Stimulated activated naive CD8-positive, alpha-beta T cell treated with anti-CD3 and anti-CD28 coated beads, Interleukin-15, amount 100 ng/mL, for 72 hours (primary cell): ENCODE measurements around the gene BMP10.
A peak's percentile ranks its signal among the peaks of the same experiment; 100 is the strongest.

Experiments
- ATAC-seq: fragments of 150-1000 bp; cut with Tn5 transposase; 2 replicates; pipeline ENCODE4 v1.10.0; 2021; ENCODE audit warnings: mild to moderate bottlenecking, moderate library complexity
- DNase-seq, 2 donors: peaks; one replicate each; pipeline ENCODE4 v3.0.0; 2021 to 2022
- H3K27ac Mint-ChIP-seq, 2 donors: one replicate each; pipeline ENCODE4 v1.8.0; 2022; ENCODE audit warnings: mild to moderate bottlenecking in 2 of 2, mixed read lengths in 2 of 2, moderate library complexity in 2 of 2
- H3K27me3 Mint-ChIP-seq: one replicate; pipeline ENCODE4 v1.8.0; 2022; ENCODE audit warnings: mixed read lengths
- H3K4me1 Mint-ChIP-seq: one replicate; pipeline ENCODE4 v1.8.0; 2022; ENCODE audit warnings: mild to moderate bottlenecking, mixed read lengths
- H3K4me3 Mint-ChIP-seq, 2 donors: one replicate each; pipeline ENCODE4 v1.8.0; 2022; ENCODE audit warnings: mild to moderate bottlenecking in 2 of 2, mixed read lengths in 2 of 2, moderate library complexity in 1 of 2
- H3K9me3 Mint-ChIP-seq, 2 donors: one replicate each; pipeline ENCODE4 v1.8.0; 2022; ENCODE audit warnings: mixed read lengths in 2 of 2

Gene BMP10

DNA sequence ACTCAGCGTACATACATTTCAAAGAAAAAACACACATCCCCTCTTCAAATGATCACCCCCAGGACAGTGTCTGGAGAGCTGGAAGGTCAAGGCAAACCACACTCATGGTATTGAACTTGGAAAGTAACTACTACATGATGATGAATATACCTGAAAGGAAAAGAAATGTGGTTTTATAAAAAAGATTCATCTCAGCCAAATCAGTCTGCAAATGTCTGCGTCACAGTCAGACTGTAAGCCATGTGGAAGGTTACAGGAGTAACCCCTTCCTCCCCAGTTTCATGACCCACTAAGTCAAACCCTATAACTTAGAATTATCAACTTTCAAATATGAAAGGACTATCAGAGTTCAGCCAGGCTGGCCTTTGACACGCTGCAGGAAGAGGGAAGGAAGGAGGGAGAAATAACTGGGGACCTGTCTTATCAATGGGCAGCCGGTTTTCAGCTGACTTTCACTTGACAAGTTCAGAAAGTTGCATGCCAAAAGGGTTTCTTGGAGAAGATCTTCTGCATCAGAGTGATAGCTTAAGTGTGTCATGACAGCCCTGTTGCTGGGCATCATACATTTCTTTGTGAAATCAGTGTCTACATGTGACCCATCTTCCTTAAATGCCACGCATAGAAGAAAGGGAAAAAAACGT is 7.0 kb upstream of the BMP10 start:
- no peaks in the 10 kb centered on the region for H3K4me1 Mint-ChIP-seq
- no peaks in the 10 kb centered on the region for H3K9me3 Mint-ChIP-seq
- no peak for DNase-seq
- ATAC-seq = no peak
- peaks cover 12% of the 10 kb centered on the region for H3K27me3 Mint-ChIP-seq
- H3K27ac Mint-ChIP-seq = no peak overlapping the region
- no peak overlapping the region for H3K4me3 Mint-ChIP-seq

- no peak overlapping the region for H3K27ac Mint-ChIP-seq
- peaks cover 12% of the 10 kb centered on the region for H3K27me3 Mint-ChIP-seq
- H3K4me1 Mint-ChIP-seq = no peaks in the 10 kb centered on the region
- DNase-seq = no peak
- no peak overlapping the region for H3K4me3 Mint-ChIP-seq
- no peaks in the 10 kb centered on the region for H3K9me3 Mint-ChIP-seq
- ATAC-seq = no peak
Observed at GRCh38 chr2:68877079-68877772, 6.0 kb upstream of the BMP10 start.

DNA sequence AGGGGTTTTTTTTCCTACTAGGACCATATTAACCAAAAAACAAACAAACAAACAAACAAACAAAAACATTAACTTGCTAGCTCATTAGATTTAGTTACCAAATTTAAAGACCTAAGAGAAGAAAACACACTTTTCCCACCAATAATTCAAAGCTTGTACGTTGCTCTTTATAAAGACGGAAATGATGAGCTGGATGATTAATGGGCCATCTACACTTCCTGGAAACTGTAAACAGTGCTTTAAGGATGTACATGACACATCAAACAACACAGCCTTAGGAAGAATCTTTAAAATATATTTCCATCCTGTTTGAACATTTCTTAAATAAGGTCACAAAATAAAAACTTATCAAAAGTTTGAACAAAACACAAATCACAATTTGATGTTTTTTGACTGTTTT is 982 bp downstream of the BMP10 start:
- Mint-ChIP-seq H3K4me3 (no peak overlapping the region), H3K4me1 (no peaks in the 10 kb centered on the region), H3K9me3 (no peaks in the 10 kb centered on the region), H3K27ac (no peak overlapping the region), H3K27me3 (no peaks in the 10 kb centered on the region)
- ATAC-seq = no peak
- DNase-seq = no peak

DNA sequence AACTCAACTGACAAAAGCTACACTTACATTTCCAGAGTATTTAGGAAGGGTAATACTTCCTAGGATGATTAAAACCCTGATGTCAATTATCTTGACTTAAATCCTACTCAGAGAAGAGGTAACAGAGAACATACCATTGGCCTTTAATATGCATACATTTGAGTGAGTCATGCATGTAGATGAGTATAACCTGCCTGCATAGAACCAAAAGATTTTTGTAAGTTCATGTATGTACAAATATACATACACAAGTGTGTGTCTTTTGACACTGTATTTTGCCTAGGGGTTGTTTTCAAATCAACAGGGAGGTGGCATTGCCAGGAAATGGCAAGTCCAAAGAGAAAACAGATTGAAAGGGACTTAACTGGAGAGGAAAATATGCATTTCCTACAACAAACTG is 6.1 kb downstream of the BMP10 start:
- no peaks in the 10 kb centered on the region for H3K4me1 Mint-ChIP-seq
- no peak for ATAC-seq
- DNase-seq = no peak
- no peak overlapping the region for H3K4me3 Mint-ChIP-seq
- no peaks in the 10 kb centered on the region for H3K27me3 Mint-ChIP-seq
- no peak overlapping the region for H3K27ac Mint-ChIP-seq
- no peaks in the 10 kb centered on the region for H3K9me3 Mint-ChIP-seq

DNA sequence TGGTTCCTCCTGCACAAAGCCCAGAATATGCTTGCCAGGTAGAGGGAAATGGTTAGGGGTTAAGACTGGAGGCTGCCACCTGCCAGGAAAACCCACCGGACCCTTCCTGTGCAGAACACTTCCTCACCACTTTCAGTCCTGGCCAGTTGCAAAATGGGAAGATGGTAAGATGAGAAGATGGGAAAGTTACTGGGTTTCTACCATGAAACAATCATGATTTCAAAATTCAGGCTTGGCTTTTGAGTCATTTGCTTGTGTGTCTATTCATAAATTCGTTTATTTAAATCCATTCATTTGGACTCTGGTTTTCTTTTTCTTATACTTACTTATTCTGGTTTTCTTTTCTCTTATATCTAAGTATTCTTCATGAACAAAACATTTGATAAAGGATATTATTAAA is 7.2 kb downstream of the BMP10 start:
- Mint-ChIP-seq H3K4me1 (no peaks in the 10 kb centered on the region), H3K27ac (no peak overlapping the region), H3K27me3 (no peaks in the 10 kb centered on the region), H3K4me3 (no peak overlapping the region), H3K9me3 (no peaks in the 10 kb centered on the region)
- DNase-seq (no peak), ATAC-seq (no peak)

DNA sequence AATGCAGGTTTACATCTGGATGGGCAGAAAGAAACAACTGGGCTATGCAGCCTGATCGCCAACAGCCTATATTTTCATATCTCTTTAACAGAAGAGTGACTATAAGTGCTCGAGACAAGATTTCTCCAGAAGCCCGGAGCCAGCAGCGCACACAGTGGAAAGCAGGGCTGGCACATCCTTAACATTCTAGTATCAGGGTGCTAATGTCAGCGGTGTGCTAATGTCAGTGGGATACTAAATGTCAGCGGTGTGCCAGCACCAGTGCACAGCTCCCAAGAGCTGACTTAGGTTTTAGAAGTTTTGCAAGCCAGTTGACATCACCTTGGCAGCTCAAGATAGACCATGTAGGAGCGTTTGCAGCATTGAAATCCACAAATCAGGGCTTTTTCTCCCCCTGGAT is 8.3 kb downstream of the BMP10 start:
- no peaks in the 10 kb centered on the region for H3K27me3 Mint-ChIP-seq
- H3K4me1 Mint-ChIP-seq = peaks cover 4% of the 10 kb centered on the region
- H3K27ac Mint-ChIP-seq = no peak overlapping the region
- no peak overlapping the region for H3K4me3 Mint-ChIP-seq
- no peak for ATAC-seq
- no peak for DNase-seq
- H3K9me3 Mint-ChIP-seq = no peaks in the 10 kb centered on the region

DNA sequence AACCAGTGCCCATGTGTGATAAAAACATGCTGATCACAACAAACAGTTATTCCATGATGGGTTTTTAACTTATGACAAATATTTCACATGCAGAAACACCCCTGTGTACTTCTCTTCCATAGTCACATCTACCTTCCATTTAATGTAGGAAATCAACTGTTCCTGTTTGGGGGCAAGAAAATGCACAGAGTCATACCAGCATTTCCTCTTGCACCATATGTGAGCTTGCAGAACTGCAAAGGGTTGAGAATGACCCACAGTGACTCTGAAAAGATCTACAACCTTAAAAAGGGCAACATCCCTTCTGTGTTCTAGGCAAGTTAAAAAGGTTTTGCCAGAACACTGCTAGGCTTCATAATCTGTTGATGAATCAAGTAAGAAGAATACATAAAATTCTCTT is 9.9 kb downstream of the BMP10 start:
- H3K4me3 Mint-ChIP-seq = no peak overlapping the region
- DNase-seq (no peak), ATAC-seq (no peak)

DNA sequence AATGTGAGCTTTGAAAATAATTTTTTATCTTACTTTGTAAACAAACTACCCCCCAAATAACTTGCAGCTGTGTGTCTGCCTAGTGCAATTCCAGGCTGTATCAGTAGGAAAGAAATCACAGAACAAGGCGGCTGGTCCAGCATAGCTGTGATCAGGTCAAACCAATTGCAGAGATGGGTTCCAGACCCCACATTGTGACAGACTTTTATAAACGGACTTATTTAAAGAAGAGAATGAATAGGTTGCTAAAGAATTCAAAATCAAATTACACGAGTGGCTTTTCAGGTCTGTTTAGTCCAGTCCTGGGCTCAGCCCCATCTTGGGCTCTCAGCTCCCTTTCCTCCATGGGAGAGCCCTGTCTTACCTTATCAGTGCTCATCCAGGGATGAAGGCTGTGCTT is 11.1 kb downstream of the BMP10 start:
- no peak for ATAC-seq
- Mint-ChIP-seq H3K4me1 (peaks cover 10% of the 10 kb centered on the region), H3K9me3 (no peaks in the 10 kb centered on the region), H3K27me3 (peaks cover 2% of the 10 kb centered on the region), H3K27ac (no peak overlapping the region), H3K4me3 (no peak overlapping the region)
- no peak for DNase-seq

More for the DNA sequence above, 9.9 kb downstream of the BMP10 start:
- Mint-ChIP-seq H3K27me3 (no peaks in the 10 kb centered on the region), H3K9me3 (no peaks in the 10 kb centered on the region), H3K27ac (no peak overlapping the region), H3K4me1 (peaks cover 10% of the 10 kb centered on the region)

- H3K27me3 Mint-ChIP-seq = peaks cover 8% of the 10 kb centered on the region
- H3K27ac Mint-ChIP-seq = peak overlapping the region in 1 of 2 donors; percentile 0
- no peaks in the 10 kb centered on the region for H3K9me3 Mint-ChIP-seq
- DNase-seq (no peak), ATAC-seq (peak; percentile 65)
- H3K4me1 Mint-ChIP-seq = peaks cover 10% of the 10 kb centered on the region
- H3K4me3 Mint-ChIP-seq = no peak overlapping the region
Observed at GRCh38 chr2:68857855-68858456, 13.2 kb downstream of the BMP10 start.

DNA sequence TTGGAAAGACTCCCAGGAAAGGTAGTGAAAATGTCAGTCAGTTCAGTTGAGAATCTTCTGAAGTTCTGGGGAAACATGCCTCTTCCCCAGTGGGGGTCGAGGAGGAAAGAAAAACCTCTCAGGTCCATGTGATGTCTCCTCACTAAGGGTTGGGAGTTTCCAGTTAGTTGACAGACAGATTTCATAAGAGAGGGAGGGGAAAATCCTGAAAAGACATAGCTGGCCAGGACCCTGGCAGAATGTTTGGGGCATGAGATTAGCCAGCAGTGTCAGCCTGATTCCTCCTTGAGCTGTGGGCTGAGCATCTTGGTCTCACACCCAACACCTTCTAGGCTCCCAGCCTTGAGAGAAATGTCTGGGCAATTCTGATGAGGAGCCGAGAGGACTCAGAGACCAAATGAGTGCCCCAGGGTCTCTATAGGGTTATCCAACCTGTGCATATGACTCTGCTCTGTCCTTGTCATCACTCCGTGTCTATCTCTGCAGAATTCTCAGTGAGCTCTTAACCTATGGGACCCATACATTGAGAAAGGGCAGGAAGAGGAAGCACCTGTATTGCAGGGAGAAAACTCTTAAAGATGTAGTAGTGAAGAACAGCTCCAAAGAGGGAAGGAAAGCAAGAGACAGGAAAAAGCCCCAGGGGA is 13.9 kb downstream of the BMP10 start:
- no peak overlapping the region for H3K4me3 Mint-ChIP-seq
- H3K27ac Mint-ChIP-seq = peak overlapping the region in 1 of 2 donors; percentile 0
- ATAC-seq (no peak), DNase-seq (no peak)
- H3K9me3 Mint-ChIP-seq = no peaks in the 10 kb centered on the region
- H3K4me1 Mint-ChIP-seq = peaks cover 10% of the 10 kb centered on the region
- peaks cover 8% of the 10 kb centered on the region for H3K27me3 Mint-ChIP-seq

DNA sequence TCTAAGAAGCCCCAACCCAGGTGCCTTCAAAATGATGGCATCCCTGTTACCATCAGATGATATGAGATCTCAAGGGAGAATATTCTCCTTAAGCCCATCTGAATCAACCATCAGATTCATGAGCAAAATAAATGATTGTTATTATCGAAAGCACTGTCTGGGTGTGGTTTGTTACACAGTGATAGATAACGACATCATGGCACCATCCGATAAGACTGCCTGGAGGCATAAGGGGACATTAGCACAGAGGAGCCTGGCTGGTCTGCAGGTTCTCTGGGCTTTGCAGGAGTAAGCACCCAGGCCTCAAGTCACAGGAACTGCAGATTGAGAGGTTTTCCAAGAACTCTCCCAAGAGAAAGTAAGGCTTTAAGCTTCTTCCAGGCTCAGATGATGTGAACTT is 15.6 kb downstream of the BMP10 start:
- H3K9me3 Mint-ChIP-seq = no peaks in the 10 kb centered on the region
- peaks cover 8% of the 10 kb centered on the region for H3K27me3 Mint-ChIP-seq
- H3K27ac Mint-ChIP-seq = no peak overlapping the region
- H3K4me3 Mint-ChIP-seq = no peak overlapping the region
- ATAC-seq = no peak
- peaks cover 10% of the 10 kb centered on the region for H3K4me1 Mint-ChIP-seq
- no peak for DNase-seq

DNA sequence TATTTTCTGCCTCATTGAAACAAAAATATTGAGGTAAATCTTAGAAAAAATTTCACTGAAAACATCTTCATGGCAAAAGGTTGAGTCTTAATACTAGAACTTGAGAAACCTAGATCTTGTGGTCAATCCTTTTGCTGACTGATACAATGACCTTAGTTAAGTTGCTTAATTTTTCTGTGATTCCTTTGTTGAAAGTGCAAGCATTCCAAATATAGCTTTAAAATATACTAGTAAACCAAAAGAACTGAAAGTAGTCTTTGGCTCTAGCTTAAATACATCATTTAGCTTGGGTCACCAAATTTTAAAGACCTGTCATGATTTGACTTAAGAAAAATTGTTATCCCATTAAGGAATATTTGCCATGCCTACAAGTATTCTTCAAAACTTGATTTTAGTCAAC is 16.7 kb downstream of the BMP10 start:
- no peak overlapping the region for H3K4me3 Mint-ChIP-seq
- no peak for DNase-seq

DNA sequence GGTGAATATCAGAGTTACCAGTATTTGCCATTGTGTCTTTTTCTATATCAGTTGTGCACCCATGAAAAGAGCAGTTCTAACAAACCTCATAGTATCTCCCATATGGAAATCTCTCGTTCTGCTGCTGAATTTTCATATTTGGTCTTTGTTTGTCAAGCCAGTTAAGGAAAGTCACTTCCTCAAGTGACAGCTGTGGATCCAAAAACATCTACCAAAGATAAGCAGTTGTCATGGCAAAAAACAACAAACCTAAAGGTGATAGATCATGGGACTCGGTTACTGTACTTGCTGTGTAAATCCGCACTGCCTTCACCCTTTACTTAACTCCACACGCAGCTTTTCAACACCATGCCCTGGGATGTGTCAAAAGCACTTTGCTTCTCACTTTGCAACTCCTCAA is 17.3 kb downstream of the BMP10 start:
- H3K9me3 Mint-ChIP-seq = no peaks in the 10 kb centered on the region
- DNase-seq (no peak), ATAC-seq (no peak)
- H3K27me3 Mint-ChIP-seq = peaks cover 15% of the 10 kb centered on the region
- H3K4me1 Mint-ChIP-seq = peaks cover 10% of the 10 kb centered on the region
- H3K27ac Mint-ChIP-seq = no peak overlapping the region
- no peak overlapping the region for H3K4me3 Mint-ChIP-seq

More for the DNA sequence above, 16.7 kb downstream of the BMP10 start:
- peaks cover 11% of the 10 kb centered on the region for H3K27me3 Mint-ChIP-seq
- H3K4me1 Mint-ChIP-seq = peaks cover 10% of the 10 kb centered on the region
- ATAC-seq = no peak
- no peak overlapping the region for H3K27ac Mint-ChIP-seq
- no peaks in the 10 kb centered on the region for H3K9me3 Mint-ChIP-seq

GRCh38 chr2:68853035-68853434 is 18.2 kb downstream of the BMP10 start:
- no peak for DNase-seq
- Mint-ChIP-seq H3K27ac (no peak overlapping the region), H3K9me3 (no peaks in the 10 kb centered on the region), H3K4me3 (no peak overlapping the region), H3K27me3 (peaks cover 15% of the 10 kb centered on the region), H3K4me1 (peaks cover 8% of the 10 kb centered on the region)
- no peak for ATAC-seq

- peak overlapping the region in 1 of 2 donors; percentile 7 for H3K27ac Mint-ChIP-seq
- H3K27me3 Mint-ChIP-seq = peaks cover 30% of the 10 kb centered on the region
- H3K9me3 Mint-ChIP-seq = no peaks in the 10 kb centered on the region
- DNase-seq = no peak
- H3K4me3 Mint-ChIP-seq = no peak overlapping the region
- H3K4me1 Mint-ChIP-seq = no peaks in the 10 kb centered on the region
- no peak for ATAC-seq
Observed at GRCh38 chr2:68850524-68850923, 20.7 kb downstream of the BMP10 start.

- DNase-seq (no peak), ATAC-seq (no peak)
- Mint-ChIP-seq H3K4me1 (no peaks in the 10 kb centered on the region), H3K9me3 (no peaks in the 10 kb centered on the region), H3K27ac (no peak overlapping the region), H3K4me3 (no peak overlapping the region), H3K27me3 (peaks cover 24% of the 10 kb centered on the region)
Observed at GRCh38 chr2:68849579-68850030, 21.6 kb downstream of the BMP10 start.
